ENCODE data around the gene DNAH14. TPM values are rescaled to one million over a fixed set of nuclear protein-coding genes. Genes with fewer than 3 reads are reported as not detected.

DNAH14 gene
- total and polyA plus RNA-seq, 9 of the 15 experiments (the other 6 are each of a cell fraction or from before 2014, with no cell fraction given) = 58.4 to 142 (median 98.4) TPM

DNA sequence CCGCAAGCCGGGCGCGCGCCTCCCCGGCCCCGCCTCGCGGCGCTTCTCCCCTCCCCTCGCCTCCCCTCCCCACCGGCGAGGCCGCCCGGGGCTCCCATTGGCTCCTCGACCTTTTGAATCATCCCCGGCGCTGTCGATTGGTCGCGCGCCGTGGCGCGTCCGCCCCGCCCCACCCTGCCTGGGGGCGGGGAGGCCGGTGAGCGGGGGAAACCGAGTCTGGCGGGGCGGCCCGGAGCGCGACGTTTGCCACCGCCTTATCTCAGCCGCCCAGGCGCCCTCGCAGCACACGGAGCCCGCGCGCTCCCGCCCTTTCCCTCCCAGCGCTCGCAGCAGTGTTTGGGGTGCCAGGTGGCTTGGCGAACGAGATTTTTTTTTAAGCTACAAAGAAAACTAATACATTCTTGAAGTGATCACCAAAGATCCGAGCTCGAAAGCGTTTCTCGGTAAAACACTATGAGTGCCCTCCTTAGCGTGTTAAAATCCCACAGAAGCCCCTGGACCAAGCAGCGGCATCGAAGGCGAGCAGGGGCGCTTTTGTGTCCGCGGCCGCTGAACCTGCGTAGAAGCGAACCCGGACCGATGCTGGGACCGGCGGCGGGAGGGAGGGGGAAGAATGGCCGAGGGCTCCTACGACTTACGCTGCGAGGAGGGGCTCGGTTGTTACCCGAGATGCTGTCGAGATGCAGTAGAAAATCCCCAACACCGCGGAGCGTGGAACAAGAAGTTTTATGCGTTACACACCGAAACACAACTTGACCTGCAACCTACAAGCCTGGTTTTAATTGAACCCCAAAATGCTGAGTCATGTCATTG is 498.8 kb downstream of the DNAH14 start (continued):
- no peak for TF ChIP-seq BCL6 (CRISPR knock-in tag; IDR thresholded peaks at IDR 0.05)
- TF ChIP-seq NUFIP1 (IDR thresholded peaks at IDR 0.05; ENCODE audit: partially characterized antibody) = no peak
- TF ChIP-seq MECOM (CRISPR knock-in tag; IDR thresholded peaks at IDR 0.05) = no peak
- peak; percentile 3; the same call in 1 of the 2 replicates for TF ChIP-seq ZBTB1 (CRISPR knock-in tag; IDR thresholded peaks at IDR 0.05; ENCODE audit: borderline replicate concordance, low read depth)
- peak; percentile 54; the same call in 1 of the 2 replicates for TF ChIP-seq PHF8 (IDR thresholded peaks at IDR 0.05; ENCODE audit: borderline replicate concordance, low read length)
- TF ChIP-seq ILF3 (IDR thresholded peaks at IDR 0.05; ENCODE audit: borderline replicate concordance) = no peak
- TF ChIP-seq MCM7 (IDR thresholded peaks at IDR 0.05) = no peak
- peak; percentile 34; the same call in 1 of the 2 replicates for TF ChIP-seq NR3C1 (CRISPR knock-in tag; IDR thresholded peaks at IDR 0.05)
- TF ChIP-seq, protein P1, sequence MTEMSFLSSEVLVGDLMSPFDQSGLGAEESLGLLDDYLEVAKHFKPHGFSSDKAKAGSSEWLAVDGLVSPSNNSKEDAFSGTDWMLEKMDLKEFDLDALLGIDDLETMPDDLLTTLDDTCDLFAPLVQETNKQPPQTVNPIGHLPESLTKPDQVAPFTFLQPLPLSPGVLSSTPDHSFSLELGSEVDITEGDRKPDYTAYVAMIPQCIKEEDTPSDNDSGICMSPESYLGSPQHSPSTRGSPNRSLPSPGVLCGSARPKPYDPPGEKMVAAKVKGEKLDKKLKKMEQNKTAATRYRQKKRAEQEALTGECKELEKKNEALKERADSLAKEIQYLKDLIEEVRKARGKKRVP (CRISPR knock-in tag; IDR thresholded peaks at IDR 0.05) = no peak
- no peak for TF ChIP-seq ZNF143 (CRISPR knock-in tag; IDR thresholded peaks at IDR 0.05)
- TF ChIP-seq ZNF77 (CRISPR knock-in tag; IDR thresholded peaks at IDR 0.05) = no peak
- peak; percentile 74; the same call in 1 of the 2 replicates for TF ChIP-seq TOE1 (IDR thresholded peaks at IDR 0.05; ENCODE audit: borderline replicate concordance)
- 0 out of 2 replicates have a peak, but pooled peaks have one; percentile 37 for TF ChIP-seq TOE1 (CRISPR knock-in tag; IDR thresholded peaks at IDR 0.05; ENCODE audit: borderline replicate concordance, low read depth)
- no peak for TF ChIP-seq ZNF12 (CRISPR knock-in tag; IDR thresholded peaks at IDR 0.05)
- TF ChIP-seq ZNF324 (CRISPR knock-in tag; IDR thresholded peaks at IDR 0.05) = no peak
- peak; percentile 100 for TF ChIP-seq NFE2 (IDR thresholded peaks at IDR 0.05; ENCODE audit: low read depth)
- TF ChIP-seq, protein P2, sequence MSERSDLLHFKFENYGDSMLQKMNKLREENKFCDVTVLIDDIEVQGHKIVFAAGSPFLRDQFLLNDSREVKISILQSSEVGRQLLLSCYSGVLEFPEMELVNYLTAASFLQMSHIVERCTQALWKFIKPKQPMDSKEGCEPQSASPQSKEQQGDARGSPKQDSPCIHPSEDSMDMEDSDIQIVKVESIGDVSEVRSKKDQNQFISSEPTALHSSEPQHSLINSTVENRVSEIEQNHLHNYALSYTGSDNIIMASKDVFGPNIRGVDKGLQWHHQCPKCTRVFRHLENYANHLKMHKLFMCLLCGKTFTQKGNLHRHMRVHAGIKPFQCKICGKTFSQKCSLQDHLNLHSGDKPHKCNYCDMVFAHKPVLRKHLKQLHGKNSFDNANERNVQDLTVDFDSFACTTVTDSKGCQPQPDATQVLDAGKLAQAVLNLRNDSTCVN (CRISPR knock-in tag; IDR thresholded peaks at IDR 0.05) = no peak
- TF ChIP-seq BHLHE40 (IDR thresholded peaks at IDR 0.05; ENCODE audit: low read length) = peak; percentile 78
- no peak; the same call in 1 of the 2 replicates for TF ChIP-seq NR4A1 (CRISPR knock-in tag; IDR thresholded peaks at IDR 0.05)
- 0 out of 2 replicates have a peak, but pooled peaks have one; percentile 17 for TF ChIP-seq NR4A1 (tag; IDR thresholded peaks at IDR 0.05)
- peak; percentile 80 for TF ChIP-seq SP1 (CRISPR knock-in tag; IDR thresholded peaks at IDR 0.05)
- TF ChIP-seq PHB (CRISPR knock-in tag; IDR thresholded peaks at IDR 0.05) = no peak
- 0 out of 2 replicates have a peak, but pooled peaks have one; percentile 8 for TF ChIP-seq ZNF76 (CRISPR knock-in tag; IDR thresholded peaks at IDR 0.05; ENCODE audit: borderline replicate concordance)
- TF ChIP-seq ZNF347 (CRISPR knock-in tag; IDR thresholded peaks at IDR 0.05; ENCODE audit: low read depth) = no peak
- no peak for TF ChIP-seq ZNF311 (CRISPR knock-in tag; IDR thresholded peaks at IDR 0.05)
- peak; percentile 85; the same call in 1 of the 2 replicates for TF ChIP-seq POLR2AphosphoS5 (IDR thresholded peaks at IDR 0.05; ENCODE audit: control insufficient read depth, insufficient read depth, low read depth, low read length)
- TF ChIP-seq THRAP3 (IDR thresholded peaks at IDR 0.05; ENCODE audit: borderline replicate concordance) = no peak
- no peak for TF ChIP-seq ZNF253 (CRISPR knock-in tag; conservative IDR thresholded peaks at IDR 0.05)
- no peak for TF ChIP-seq KHSRP (IDR thresholded peaks at IDR 0.05)
- no peak for TF ChIP-seq ZNF79 (CRISPR knock-in tag; IDR thresholded peaks at IDR 0.05; ENCODE audit: low read depth)

Measured in K562 (cell line).